Cardiac muscle cell (in vitro differentiated cells and primary cell): Measurements from ENCODE around the gene RPS10. TPM values are rescaled to one million over a fixed set of nuclear protein-coding genes. Genes with fewer than 3 reads are reported as not detected.
A peak's percentile ranks its signal among the peaks of the same experiment; 100 is the strongest.

ENCODE experiments used
- DNase-seq, 2 donors: peaks; one replicate each; pipeline versions ENCODE4 v3.0.0 to v3.0.0-alpha.2; 2010 to 2017; ENCODE audit warnings: low read depth in 1 of 2, low spot score in 1 of 2
- H3K27ac ChIP-seq: fragments of 200-600 bp; sonication (generic); 2 replicates; pipeline ENCODE4 v1.5.1; 2016
- H3K27me3 ChIP-seq: fragments of 200-600 bp; sonication (generic); 2 replicates; pipeline ENCODE4 v1.6.0; 2016; ENCODE audit warnings: control low read depth
- H3K36me3 ChIP-seq: fragments of 200-600 bp; sonication (generic); 2 replicates; pipeline ENCODE4 v1.5.1; 2016; ENCODE audit warnings: control low read depth
- H3K4me1 ChIP-seq: fragments of 200-600 bp; sonication (generic); 2 replicates; pipeline ENCODE4 v1.8.1; 2017; ENCODE audit warnings: low read depth, mild to moderate bottlenecking, mixed run types
- H3K4me3 ChIP-seq: fragments of 200-600 bp; sonication (generic); 2 replicates; pipeline ENCODE4 v1.5.1; 2016; ENCODE audit warnings: mild to moderate bottlenecking
- H3K9me3 ChIP-seq: fragments of 200-600 bp; sonication (generic); 2 replicates; pipeline ENCODE4 v1.5.1; 2017; ENCODE audit warnings: low read depth, mild to moderate bottlenecking, control low read depth
- CTCF ChIP-seq: IDR thresholded peaks from 2 replicates; pipeline ENCODE4 v1.5.1; 2012; ENCODE audit warnings: low read depth, mild to moderate bottlenecking, low read length
- polyA plus RNA-seq: library from polyadenylated mRNA; unstranded; fragments of >200 nt; fragmentation: Nextera tagmentation; extraction: Ambion mirVana; gene quantifications from 2 replicates; pipeline ENCODE4 v1.2.1, GENCODE V29; 2016
- total RNA-seq: library from RNA; depleted of rRNA; stranded (reverse); fragments of >200 nt; gene quantifications from 2 replicates; pipeline ENCODE4 v1.2.3, GENCODE V29; 2016

The RPS10 gene
- total and polyA plus RNA-seq, 2 experiments from 2014 or later = 632 to 1,764 TPM

- Histone ChIP-seq H3K27ac (no peak overlapping the region), H3K36me3 (no peaks in the 10 kb centered on the region), H3K4me1 (peaks cover 3% of the 10 kb centered on the region), H3K4me3 (no peak overlapping the region), H3K9me3 (no peaks in the 10 kb centered on the region), H3K27me3 (no peaks in the 10 kb centered on the region)
- no peak for TF ChIP-seq CTCF
- no peak for DNase-seq
These were observed 43.6 kb upstream of the RPS10 start for GRCh38 chr6:34469499-34469898.

- Histone ChIP-seq H3K27me3 (no peaks in the 10 kb centered on the region), H3K36me3 (no peaks in the 10 kb centered on the region), H3K9me3 (no peaks in the 10 kb centered on the region), H3K27ac (no peak overlapping the region), H3K4me3 (no peak overlapping the region), H3K4me1 (peaks cover 3% of the 10 kb centered on the region)
- no peak for TF ChIP-seq CTCF
- no peak for DNase-seq
These were observed 42.6 kb upstream of the RPS10 start for GRCh38 chr6:34468378-34468892.

DNA sequence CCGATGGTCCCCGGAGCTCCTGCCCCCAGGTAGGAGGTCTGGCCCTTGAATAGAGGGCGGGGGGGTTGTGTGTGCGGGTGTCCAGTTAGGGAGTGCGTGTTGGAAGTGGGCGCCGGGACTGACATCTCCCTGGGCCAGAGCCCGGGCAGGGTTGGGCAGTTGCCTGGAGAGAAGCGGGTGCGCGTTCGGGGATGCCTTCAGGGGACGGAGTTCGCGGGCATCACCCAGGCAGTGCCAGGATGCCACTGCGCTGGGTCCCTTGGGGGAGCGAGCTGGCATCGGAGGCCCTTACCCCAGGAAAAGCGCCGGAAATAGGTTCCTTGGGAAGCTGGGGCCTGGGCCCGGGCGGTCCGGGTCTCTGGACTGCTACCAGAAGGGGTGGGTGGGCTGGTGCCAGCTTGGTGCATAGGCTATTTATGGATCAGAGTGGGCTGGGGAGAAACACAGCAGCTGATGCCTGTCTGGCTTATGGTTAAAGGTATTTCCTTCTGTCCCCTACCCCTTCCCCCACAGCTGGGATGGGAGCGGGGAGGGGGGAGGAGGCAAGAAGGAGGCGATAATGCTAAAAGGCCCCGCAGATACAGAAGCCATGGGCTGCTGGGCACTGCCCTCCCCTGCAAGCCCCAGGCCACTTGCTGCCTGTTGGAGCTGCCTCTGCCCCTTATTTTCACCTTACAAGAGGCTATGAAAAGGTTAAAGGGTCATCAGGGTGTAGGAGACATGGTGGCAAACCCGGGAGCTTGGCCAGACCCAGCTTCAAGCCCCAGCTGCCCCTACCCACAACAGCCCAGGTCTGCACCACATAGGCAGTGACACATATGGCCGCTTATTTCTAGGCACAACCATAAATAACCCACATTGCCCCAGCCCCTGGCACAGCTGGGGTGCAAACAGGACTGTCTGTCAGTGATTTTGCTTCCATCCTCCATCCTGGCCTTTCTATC, 40.6 kb upstream of the RPS10 start:
- Histone ChIP-seq H3K4me3 (peak overlapping the region; percentile 56), H3K27ac (no peak overlapping the region), H3K4me1 (peaks cover 3% of the 10 kb centered on the region), H3K36me3 (no peaks in the 10 kb centered on the region), H3K9me3 (no peaks in the 10 kb centered on the region), H3K27me3 (no peaks in the 10 kb centered on the region)
- TF ChIP-seq CTCF = no peak
- DNase-seq = no peak

DNA sequence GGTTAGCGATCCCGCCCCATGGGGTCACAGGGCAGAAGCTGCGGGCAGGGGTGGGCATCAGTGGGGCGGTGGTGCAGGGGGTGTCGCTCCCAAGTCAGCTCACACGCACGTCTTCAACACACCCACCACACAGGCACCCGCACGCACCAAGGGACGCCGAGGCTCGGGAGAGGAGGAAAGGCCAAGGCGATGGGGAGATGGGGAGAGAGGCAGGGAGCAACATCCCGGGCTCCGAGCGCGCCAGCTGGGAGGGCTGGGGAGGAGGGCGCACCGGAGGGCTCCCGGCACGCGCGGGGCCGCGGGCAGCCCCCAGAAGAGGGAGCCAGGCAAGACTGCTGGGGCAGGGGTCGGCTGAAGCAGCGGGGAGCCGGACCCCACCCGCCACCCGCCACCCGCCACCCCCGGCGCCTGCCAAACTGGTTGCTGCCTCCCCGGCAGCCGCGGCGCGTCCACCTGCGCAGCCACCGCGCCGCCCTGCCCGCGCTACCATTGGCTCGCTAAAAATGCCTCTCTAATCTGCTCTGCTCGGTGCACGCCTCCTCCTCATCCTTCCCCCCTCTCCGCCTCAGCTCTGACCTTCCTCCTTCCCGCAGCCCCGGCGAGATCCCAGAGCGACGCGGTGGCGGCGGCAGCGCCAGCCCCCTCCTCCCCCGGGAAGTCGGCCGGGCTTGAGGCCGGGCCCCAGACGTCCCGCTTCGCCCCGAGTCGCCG, 39.8 kb upstream of the RPS10 start, which contains the start of gene PACSIN1:
PACSIN1 (plus strand) TSS at position 546 of the 711 bp plus-strand sequence. CDS start 60,230 bp downstream, outside the sequence.
- Histone ChIP-seq H3K4me1 (peaks cover 3% of the 10 kb centered on the region), H3K4me3 (peak within 1 kb of the TSS; percentile 56), H3K9me3 (no peaks in the 10 kb centered on the region), H3K27me3 (no peaks in the 10 kb centered on the region), H3K27ac (no peak within 1 kb of the TSS), H3K36me3 (no peaks in the 10 kb centered on the region)
- TF ChIP-seq CTCF = no peak
- DNase-seq = peak; percentile 10 to 83

DNA sequence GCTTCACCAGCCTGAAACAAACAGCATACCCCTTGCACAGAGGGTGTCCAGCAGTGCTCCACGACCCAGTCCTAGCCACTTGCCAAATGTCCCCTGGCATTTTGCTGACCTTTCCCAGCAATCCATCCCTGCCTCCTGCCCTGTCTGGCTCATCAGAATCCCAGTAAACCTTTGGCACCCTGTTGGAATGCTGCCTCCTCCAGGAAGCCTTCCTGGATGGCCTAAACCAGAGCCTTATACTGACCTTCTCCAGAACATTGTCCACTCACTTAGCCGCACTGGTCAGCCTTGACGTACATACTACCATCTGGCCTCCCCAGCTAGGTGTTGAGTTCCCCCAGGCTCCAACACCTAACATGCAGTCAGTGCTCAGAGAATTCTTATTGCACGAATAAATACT, 38.0 kb upstream of the RPS10 start:
- DNase-seq = no peak
- no peak for TF ChIP-seq CTCF
- Histone ChIP-seq H3K4me1 (peaks cover 3% of the 10 kb centered on the region), H3K27ac (no peak overlapping the region), H3K36me3 (no peaks in the 10 kb centered on the region), H3K9me3 (no peaks in the 10 kb centered on the region), H3K27me3 (no peaks in the 10 kb centered on the region), H3K4me3 (no peak overlapping the region)
